Fibroblast of skin of left quadriceps (primary cell): ENCODE measurements around the gene FGF10.

Experiments
- DNase-seq, 2 experiments: peaks; one replicate each; pipeline ENCODE4 v3.0.0-alpha.2; 2013; ENCODE audit warnings: low read depth in 2 of 2

Gene FGF10

GRCh38 chr5:44389090-44389822, at the start of gene FGF10:
FGF10 (minus strand) TSS chr5:44389420; CDS start chr5:44388682, 738 bp downstream.
- DNase-seq, result no peak

GRCh38 chr5:44426944-44427343, 37.7 kb upstream of the FGF10 start:
- no peak for DNase-seq

DNA sequence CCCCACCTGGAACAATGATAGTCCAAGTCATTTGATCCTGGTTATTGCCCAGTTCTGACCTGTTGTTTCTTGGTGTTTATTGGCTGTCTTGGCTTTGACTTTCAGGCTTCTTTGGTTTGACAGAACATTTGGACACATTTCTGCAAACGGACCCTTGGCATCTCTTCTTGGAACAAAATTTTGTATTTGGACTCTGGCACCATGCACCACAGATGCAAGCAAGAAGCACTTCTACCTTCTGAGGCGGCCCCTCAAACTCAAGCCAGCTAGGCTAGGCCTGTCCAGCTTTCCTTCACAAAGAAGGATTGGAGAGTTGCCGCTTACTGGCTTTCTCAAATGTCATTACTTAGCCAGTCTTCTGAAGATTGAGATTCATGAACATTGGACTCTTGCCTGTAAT, 23.1 kb upstream of the FGF10 start:
- DNase-seq, result no peak

GRCh38 chr5:44402084-44402483, 12.9 kb upstream of the FGF10 start:
- no peak for DNase-seq

- no peak for DNase-seq
These were observed 12.4 kb upstream of the FGF10 start for GRCh38 chr5:44401611-44402010.

DNA sequence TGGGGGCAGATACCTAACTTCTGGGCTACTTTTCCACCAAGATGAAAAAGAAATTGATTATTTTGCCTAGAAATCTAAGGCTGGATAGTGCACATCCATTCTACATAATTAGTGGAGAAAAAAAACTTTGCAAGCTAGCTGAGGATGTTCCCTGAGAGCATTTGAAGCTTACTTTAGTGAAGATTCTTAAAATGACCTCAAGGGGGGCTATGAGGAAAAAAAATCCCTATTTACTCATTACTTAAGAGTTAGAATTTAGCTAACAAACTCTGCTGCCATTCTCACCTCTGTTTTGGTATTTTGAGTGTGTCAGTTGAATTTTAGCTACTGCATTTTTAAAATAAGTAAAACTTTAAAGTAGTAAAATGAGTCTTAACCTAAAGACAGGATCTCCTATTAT, 9.2 kb upstream of the FGF10 start:
- no peak for DNase-seq

DNA sequence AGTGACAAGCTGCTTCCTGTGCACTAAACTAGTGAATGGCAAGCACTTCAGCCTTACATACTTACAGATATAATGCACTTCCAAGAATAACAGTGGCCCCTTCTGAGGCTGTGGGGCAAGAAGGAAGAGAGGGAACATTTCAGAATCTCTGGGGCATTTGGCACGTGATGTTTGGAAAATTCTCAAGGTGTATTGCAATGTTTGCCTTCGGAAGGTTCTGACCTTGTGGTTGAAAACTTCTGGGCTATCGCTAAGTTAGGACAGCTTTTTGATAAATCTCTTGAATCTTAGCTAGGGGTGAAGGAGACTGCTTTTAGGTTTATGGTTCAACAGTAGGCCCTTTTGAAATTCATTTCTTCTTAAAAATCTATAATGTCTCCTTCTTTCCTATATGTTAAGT, 7.1 kb upstream of the FGF10 start:
- no peak for DNase-seq

GRCh38 chr5:44390351-44390750, 1.1 kb upstream of the FGF10 start:
- no peak for DNase-seq

DNA sequence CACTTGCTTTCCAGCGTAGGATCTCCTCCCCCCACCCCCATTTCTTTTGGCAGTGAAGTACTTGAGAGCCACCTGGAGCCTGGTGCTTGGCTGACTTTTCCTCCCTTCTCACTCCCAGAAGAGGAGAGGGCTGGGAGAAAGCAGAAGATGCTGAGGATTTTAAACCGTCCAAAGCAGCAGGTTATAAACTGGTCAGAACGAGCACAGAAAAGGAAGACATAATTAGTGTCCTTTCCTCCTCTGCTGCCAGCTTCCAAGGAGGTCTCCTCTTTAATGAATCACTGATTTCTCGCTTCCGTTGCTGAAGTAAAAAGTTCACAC, 563 bp upstream of the FGF10 start:
- DNase-seq, result no peak

- DNase-seq, result no peak
These were observed 715 bp downstream of the FGF10 start for GRCh38 chr5:44388321-44389089.

DNA sequence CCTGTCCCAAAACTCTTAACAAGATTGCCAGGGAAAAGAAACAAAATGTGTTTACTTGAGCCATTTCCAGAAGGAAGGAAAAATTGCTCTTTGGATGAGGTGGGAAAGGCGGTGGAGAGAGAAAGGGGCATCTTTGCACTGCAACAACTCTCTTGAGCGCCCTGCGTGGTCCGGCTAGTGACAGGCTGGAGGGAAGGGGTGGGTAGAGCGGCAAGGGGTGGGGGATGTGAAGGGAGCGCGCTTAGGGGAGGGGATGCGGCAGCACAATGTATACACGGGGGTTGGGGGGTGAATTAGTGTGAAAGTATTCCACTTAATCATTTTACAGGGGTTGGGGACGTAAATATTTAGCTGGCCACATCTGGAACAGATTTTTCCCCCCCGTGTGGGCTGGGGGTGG, 1.3 kb downstream of the FGF10 start:
- DNase-seq, result no peak

DNA sequence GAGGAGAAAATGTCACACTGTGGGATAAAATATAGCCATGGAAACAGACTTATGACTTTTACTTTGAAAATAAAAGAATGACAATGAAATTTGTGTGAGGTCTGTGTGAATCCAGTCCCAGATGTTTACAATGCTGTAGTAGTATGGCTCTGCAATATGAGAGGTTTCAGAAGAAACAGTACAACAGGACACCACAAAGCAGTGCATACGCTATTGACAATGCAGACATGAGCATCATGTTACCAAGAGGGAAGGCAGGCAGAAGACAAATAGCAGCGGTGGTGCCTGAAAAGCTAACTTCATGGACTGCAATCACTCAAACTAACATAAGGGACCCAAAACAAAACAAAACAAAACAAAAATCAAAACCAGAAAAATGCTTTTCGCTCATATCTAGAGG, 1.8 kb downstream of the FGF10 start:
- DNase-seq, result no peak

DNA sequence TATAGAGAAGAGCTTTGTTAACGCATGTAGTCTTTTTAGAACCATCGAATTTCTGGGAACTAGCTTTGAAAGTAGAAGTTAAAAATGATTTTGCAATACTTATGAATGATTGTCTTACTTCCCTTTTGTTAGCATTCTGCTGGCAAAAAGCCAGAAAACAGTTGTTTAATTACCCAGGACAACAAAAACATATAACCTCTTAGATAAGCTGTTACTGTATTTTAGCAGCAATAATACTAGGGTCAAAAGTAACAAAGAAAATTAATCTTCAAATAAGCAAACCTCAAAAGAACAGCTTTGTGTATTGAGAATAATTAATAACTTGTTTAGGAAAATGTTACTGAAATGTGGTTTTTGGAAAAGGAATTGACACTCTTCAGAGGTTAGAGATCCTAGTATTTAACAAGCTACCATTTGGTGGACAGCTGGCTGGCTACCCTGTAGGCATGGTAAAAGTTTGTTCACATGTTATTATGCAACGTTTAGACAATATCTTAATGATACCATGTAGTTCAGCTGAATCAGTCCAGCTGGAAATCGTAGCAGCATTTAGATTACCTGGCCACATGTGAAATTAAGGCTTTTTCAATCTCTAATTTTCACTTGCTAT, 3.8 kb downstream of the FGF10 start:
- DNase-seq, result no peak

DNA sequence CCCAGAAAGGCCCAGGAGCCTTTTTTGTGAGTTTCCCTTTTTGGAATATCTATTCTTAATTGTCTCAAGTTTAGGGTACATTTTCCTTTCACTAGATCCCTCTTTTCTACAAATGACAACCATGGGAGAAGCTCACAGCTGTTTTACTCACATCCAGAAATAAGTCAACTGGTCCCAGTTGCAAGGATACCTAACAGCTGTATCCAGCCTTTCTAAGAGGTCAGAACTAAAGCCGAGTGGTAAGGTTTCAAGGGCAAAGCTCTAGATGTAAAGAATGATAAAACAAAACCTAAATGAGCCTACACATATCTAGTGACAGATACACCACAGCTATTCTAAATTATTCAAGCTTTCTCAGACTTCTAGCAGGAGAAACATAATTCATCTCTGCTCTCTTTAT, 4.4 kb downstream of the FGF10 start:
- DNase-seq, result no peak

- no peak for DNase-seq
These were observed 6.3 kb downstream of the FGF10 start for GRCh38 chr5:44382894-44383293.

DNA sequence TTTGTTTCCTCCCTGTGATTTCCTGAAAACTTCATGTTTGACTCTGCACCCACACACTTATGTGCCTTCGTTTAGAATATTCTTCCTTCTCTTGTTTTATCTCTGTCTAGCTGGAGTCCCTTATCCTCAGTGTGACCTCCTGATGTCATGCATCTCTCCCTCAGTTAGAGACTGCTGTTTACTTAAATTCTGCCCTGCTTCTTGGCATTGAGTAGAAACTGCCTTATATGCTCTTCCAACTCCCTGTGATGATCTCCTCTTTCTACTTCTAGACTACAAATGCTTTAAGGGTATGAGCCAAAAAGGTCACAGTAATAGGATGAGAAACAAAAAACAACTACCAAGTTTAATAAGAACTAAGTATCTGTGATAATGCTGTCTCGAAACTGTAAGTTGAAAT, 12.2 kb downstream of the FGF10 start:
- no peak for DNase-seq

GRCh38 chr5:44372028-44372427, 17.2 kb downstream of the FGF10 start:
- no peak for DNase-seq

DNA sequence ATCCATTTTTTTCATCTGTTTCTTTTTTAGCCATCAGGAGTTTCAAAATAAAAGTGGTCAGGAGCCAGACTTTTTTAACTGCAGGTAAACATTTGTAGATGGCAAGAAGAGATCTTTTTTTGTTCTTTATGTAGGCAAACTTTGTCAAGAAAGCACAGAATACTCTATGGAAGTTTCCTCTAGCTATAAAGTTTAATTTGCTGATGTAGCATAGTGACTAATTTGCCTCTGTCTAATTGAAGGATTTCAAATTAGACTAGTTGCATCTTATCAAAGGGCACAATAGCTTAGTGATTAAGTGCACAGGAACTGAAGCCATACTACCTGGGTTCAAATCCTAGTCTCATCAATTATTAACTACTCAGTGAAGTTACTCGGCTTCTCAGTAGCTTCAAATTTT, 22.0 kb downstream of the FGF10 start:
- DNase-seq, result no peak

DNA sequence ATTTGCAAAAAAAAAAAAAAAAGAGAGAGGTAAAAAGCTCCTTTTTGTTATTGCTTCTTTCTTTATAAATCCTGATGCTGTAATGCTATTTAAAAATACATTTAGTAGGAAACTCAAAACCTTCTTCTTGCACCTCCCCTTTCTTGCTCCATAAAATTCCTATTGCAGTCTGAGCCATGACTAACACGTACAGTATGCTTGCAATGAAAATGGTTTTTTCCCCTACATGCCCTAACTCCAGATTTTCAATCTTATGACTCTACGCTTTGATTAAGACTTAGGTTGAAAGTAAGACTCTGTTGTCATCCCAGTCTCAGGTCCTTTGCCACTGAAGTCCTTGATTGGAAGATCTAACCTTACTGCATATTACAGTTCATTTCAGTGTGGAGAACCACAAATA, 23.9 kb downstream of the FGF10 start:
- DNase-seq, result peak; percentile 15 to 17

DNA sequence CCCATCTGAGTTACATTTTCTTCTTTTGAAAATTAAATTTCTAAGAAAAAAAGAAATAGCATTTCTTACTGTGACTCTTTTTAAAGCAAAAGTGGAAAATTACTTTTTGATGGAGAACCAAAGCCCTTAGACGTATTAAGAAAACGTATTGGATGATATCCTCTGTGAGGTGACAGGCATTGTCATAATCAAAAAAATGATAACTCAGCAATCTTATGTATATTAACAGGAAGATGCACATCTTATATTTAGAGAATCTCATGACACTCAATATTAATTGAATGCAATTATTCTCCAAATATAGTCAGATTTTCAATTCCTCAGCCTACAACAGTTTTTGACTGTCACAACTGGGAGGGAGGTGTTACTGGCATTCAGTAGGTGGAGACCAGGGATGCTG, 25.1 kb downstream of the FGF10 start:
- no peak for DNase-seq

DNA sequence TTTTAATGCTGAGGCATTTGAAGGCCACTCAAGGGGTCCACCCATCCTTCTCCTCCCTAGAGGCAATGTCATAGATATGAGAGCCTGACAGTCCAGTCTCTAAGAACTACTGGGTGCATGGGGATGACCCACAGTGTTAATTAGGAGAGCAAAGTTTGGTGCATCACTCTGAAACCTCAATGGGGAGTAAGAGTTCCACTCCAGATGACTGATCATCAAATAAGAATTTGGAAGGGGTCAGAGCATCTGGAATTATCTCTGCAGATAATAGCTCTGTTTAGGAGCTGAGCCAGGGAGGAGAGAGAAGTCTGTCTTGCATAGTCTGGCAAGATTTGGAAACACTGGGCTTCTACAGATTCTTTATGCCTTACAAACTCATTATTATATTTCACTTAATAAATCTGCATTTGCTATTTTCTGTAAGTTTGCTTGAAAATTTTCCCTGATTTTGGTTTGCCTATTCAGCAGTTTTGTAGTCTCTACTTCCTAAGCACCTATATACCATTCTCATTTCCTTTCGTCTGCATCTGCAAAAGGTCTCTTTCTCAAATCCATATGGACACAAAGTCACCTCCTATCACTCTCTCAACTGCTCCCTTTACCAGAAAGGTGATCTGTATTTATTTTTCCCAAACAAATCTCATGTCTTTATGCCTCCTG, 27.7 kb downstream of the FGF10 start:
- no peak for DNase-seq

DNA sequence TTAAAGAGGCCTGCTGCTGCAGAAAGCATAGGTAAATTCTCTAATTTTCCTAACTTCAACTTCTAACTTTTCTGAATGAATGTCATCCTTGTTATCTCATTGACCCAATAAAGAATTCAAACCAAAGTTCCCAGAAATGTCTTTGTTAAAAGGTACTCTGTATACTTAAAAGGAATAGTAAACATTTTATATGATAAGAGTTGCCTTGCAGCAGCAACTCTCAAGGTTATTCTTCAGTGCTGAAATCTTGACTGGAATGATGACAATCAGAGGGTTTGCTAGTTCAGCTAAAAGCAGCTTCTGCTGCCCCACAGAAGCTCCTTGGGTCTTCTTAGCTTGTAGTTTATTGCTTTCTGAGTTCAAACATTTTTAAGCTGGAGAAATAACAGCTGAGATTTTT, 28.3 kb downstream of the FGF10 start:
- no peak for DNase-seq

DNA sequence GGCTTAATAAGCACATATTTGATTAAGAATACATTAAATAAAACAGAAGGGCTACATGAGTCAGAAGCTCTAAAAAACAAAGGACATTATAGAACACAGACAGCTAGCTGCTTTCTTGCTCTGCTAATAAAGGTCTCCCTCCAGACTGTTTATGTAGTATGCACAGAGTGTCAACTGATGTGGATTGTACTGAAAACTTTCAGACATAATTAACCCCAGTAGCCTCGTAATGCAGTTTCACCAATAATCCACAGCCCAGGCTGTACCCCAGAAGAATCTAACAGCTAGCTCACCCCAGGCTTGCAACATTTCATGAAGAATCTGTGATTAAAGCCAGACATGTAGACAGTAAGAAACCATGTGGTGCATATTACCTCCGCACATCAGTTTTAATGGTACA, 30.8 kb downstream of the FGF10 start:
- DNase-seq, result no peak
